Parathyroid adenoma (tissue), 2 donors: ENCODE results near the gene PTAR1.

ENCODE experiments used
- H2AFZ ChIP-seq: fragments of 300-600 bp; sonication (generic); one replicate; pipeline ENCODE4 v1.7.0; 2017; ENCODE audit warnings: antibody characterized with exemption, mild to moderate bottlenecking
- H3K27ac ChIP-seq: fragments of 300-600 bp; sonication (generic); one replicate; pipeline ENCODE4 v1.7.0; 2017
- H3K27me3 ChIP-seq: fragments of 300-600 bp; sonication (generic); one replicate; pipeline ENCODE4 v1.7.0; 2017; ENCODE audit warnings: low read length; ENCODE audit not compliant: control insufficient read depth, insufficient read depth
- H3K36me3 ChIP-seq: fragments of 300-600 bp; sonication (generic); one replicate; pipeline ENCODE4 v1.7.0; 2017; ENCODE audit warnings: low read length; ENCODE audit not compliant: control insufficient read depth, insufficient read depth
- H3K4me1 ChIP-seq: fragments of 300-600 bp; sonication (generic); one replicate; pipeline ENCODE4 v1.7.0; 2017; ENCODE audit warnings: control low read depth
- H3K4me2 ChIP-seq: fragments of 300-600 bp; sonication (generic); one replicate; pipeline ENCODE4 v1.7.0; 2017; ENCODE audit warnings: low read length
- H3K4me3 ChIP-seq: fragments of 300-600 bp; sonication (generic); one replicate; pipeline ENCODE4 v1.7.0; 2017; ENCODE audit warnings: low read depth, low read length
- H3K79me2 ChIP-seq: fragments of 300-600 bp; sonication (generic); one replicate; pipeline ENCODE4 v1.7.0; 2017; ENCODE audit warnings: control low read depth
- H3K9ac ChIP-seq: fragments of 300-600 bp; sonication (generic); one replicate; pipeline ENCODE4 v1.7.0; 2017; ENCODE audit warnings: mild to moderate bottlenecking
- H3K9me3 ChIP-seq: fragments of 300-600 bp; sonication (generic); one replicate; pipeline ENCODE4 v1.7.0; 2017; ENCODE audit warnings: low read length; ENCODE audit not compliant: control insufficient read depth
- TF ChIP-seq, protein P1 (sequence below): fragments of 300-600 bp; sonication (generic); IDR thresholded peaks from one replicate; pipeline ENCODE4 v1.7.0; 2017; ENCODE audit warnings: antibody characterized with exemption, mild to moderate bottlenecking
- donor health status: primary hyperparathyroidism.

Gene PTAR1

DNA sequence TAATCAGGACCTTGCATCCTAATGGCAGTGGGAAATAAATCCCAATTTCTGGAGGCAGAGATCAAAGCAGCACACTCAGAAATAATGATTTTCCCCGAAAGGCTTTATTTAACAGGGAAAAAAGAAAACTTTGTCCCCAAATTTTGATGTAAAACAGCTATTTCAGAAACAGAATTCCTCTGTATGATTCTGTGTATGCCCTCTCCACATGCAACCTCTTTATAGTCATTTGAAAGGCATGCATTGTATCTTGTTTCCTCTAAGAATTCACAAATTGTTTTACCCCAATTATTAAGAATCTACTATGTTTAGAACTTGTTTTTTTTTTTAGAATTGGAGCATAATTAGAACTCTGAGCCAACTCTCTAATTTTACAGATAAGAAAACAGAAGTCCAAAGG, 2.7 kb upstream of the PTAR1 start:
- H3K36me3 ChIP-seq, result no peaks in the 10 kb centered on the region
- H3K9me3 ChIP-seq, result no peaks in the 10 kb centered on the region
- no peak overlapping the region for H3K27ac ChIP-seq
- no peak overlapping the region for H3K9ac ChIP-seq
- no peak overlapping the region for H3K4me2 ChIP-seq
- H2AFZ ChIP-seq, result no peak overlapping the region
- H3K79me2 ChIP-seq, result no peaks in the 10 kb centered on the region
- peaks cover 2% of the 10 kb centered on the region for H3K4me1 ChIP-seq
- no peak overlapping the region for H3K4me3 ChIP-seq
- no peaks in the 10 kb centered on the region for H3K27me3 ChIP-seq
- TF ChIP-seq, protein P1, sequence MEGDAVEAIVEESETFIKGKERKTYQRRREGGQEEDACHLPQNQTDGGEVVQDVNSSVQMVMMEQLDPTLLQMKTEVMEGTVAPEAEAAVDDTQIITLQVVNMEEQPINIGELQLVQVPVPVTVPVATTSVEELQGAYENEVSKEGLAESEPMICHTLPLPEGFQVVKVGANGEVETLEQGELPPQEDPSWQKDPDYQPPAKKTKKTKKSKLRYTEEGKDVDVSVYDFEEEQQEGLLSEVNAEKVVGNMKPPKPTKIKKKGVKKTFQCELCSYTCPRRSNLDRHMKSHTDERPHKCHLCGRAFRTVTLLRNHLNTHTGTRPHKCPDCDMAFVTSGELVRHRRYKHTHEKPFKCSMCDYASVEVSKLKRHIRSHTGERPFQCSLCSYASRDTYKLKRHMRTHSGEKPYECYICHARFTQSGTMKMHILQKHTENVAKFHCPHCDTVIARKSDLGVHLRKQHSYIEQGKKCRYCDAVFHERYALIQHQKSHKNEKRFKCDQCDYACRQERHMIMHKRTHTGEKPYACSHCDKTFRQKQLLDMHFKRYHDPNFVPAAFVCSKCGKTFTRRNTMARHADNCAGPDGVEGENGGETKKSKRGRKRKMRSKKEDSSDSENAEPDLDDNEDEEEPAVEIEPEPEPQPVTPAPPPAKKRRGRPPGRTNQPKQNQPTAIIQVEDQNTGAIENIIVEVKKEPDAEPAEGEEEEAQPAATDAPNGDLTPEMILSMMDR, result no peak

DNA sequence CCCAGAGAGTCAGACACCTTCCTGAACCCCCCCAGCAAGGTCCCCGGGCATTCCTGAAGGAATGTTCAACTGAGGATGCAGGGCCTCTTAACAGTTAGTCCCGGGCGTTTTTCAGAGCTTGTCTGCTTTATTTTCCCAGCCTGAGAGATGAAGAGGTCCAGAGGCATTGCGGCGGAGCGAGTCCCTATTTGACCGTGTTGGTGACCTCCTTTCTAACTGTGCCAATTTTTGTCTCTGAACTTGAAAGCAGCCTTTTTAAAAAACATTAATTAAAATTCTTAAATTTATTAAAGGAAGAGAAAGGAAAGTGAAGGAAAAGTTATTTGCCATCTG, 433 bp upstream of the PTAR1 start:
- TF ChIP-seq, protein P1, result no peak
- Histone ChIP-seq H3K4me3 (peak overlapping the region; percentile 44), H3K9me3 (no peaks in the 10 kb centered on the region), H3K4me1 (peaks cover 2% of the 10 kb centered on the region), H3K79me2 (no peaks in the 10 kb centered on the region), H3K27ac (peak overlapping the region; percentile 47), H3K27me3 (no peaks in the 10 kb centered on the region), H3K9ac (no peak overlapping the region), H3K36me3 (no peaks in the 10 kb centered on the region), H2AFZ (peak overlapping the region; percentile 89), H3K4me2 (peak overlapping the region; percentile 75)

DNA sequence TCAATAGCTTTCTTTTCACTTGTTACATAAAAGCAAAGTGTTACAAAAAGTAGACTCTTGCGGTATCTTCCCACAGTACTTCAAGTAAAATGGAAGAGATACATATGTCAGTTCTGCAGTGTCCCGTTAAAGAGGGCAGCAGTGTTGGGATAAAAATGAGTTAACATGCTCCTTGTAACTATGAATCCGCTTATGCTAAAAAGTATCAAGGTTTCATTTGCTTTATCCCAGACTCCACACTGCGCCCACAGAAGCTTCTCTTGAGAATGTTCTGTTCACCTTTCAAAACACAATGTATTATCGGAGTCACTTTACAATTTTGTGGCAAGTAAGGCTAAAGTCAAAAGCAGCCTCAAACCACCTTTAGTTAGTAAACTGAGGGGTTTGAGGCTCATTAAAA, 790 bp downstream of the PTAR1 start:
- no peaks in the 10 kb centered on the region for H3K36me3 ChIP-seq
- no peak overlapping the region for H3K9ac ChIP-seq
- peak overlapping the region; percentile 88 for H3K4me3 ChIP-seq
- H3K9me3 ChIP-seq, result no peaks in the 10 kb centered on the region
- H3K27me3 ChIP-seq, result no peaks in the 10 kb centered on the region
- peak overlapping the region; percentile 86 for H2AFZ ChIP-seq
- peak overlapping the region; percentile 75 for H3K4me2 ChIP-seq
- no peaks in the 10 kb centered on the region for H3K79me2 ChIP-seq
- H3K27ac ChIP-seq, result peak overlapping the region; percentile 89
- TF ChIP-seq, protein P1, result no peak
- H3K4me1 ChIP-seq, result peaks cover 2% of the 10 kb centered on the region

DNA sequence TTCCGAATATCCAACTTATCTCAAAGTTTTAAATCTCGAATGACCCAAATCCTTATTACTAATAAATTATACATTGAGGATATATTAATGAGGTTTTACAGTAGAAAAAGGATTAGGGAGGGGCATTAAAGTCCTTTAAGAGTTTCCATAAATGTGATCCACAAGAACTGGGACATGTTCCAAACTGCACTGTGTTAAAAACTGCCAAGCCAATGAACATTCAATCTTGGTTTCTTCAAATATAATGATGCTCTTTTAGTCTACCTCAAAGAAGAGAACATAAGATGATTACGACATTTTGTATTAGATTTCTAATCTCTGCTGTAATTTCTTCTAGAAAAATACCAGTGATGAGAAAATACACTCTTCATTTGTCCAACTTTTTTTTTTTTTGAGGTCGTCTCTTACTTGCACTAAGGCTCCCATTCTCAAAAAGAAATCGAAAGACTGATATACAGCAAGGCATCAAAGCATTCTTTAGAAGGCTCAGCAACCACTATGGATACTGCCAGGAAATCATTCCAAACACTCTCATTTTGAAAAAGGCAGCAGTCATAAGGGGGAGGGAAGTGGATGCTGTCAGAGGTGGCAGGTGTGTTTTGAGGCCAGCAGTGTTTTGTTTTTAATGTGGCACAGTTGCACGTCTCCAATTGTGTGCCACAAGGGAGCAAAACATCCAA, 1.7 kb downstream of the PTAR1 start:
- H3K9me3 ChIP-seq, result no peaks in the 10 kb centered on the region
- no peak overlapping the region for H3K4me3 ChIP-seq
- peak overlapping the region; percentile 37 for H3K4me2 ChIP-seq
- H3K27ac ChIP-seq, result no peak overlapping the region
- TF ChIP-seq, protein P1, result no peak
- no peak overlapping the region for H2AFZ ChIP-seq
- no peaks in the 10 kb centered on the region for H3K79me2 ChIP-seq
- H3K4me1 ChIP-seq, result peaks cover 2% of the 10 kb centered on the region
- H3K36me3 ChIP-seq, result no peaks in the 10 kb centered on the region
- no peak overlapping the region for H3K9ac ChIP-seq
- H3K27me3 ChIP-seq, result no peaks in the 10 kb centered on the region

DNA sequence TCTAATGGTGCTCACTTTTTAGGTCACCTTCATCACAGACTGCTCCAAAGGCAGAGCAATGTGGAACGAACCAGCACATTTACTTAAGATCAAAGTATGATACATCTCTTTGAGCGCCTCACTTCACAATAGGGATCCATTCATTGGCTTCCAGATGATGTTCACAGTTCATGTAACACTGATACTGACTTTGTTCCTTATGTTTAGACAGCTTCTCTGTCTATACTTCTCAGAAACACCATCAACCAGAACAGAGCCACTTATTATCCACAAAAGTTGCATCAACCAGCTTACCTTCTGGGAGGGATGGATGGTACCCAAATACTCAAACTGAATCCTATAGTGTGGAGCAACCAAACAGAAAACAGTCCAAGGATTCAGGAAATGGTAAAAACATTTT, 4.6 kb downstream of the PTAR1 start:
- Histone ChIP-seq H3K4me1 (peaks cover 2% of the 10 kb centered on the region), H3K4me2 (no peak overlapping the region), H3K79me2 (no peaks in the 10 kb centered on the region), H3K27ac (no peak overlapping the region), H3K36me3 (no peaks in the 10 kb centered on the region), H3K4me3 (no peak overlapping the region), H2AFZ (no peak overlapping the region), H3K9ac (no peak overlapping the region), H3K9me3 (no peaks in the 10 kb centered on the region), H3K27me3 (no peaks in the 10 kb centered on the region)
- TF ChIP-seq, protein P1, result no peak
